Tibial nerve (tissue), 4 donors: ENCODE results near the gene PCMT1. TPM values are rescaled to one million over a fixed set of nuclear protein-coding genes. Genes with fewer than 3 reads are reported as not detected.

ENCODE experiments used
- DNase-seq, 2 donors: peaks; one replicate each; pipeline ENCODE4 v3.0.0-alpha.2; 2019; ENCODE audit warnings: low spot score in 2 of 2
- H3K27ac ChIP-seq, 4 donors: fragments of 200-600 bp; sonication (generic) in 3 of 4; one replicate each; pipeline ENCODE4 v1.5.1; 2017 to 2019; ENCODE audit warnings: mild to moderate bottlenecking in 1 of 4
- H3K27me3 ChIP-seq, 2 donors: fragments of 200-600 bp; sonication (generic) in 1 of 2; one replicate each; pipeline versions ENCODE4 v1.5.1 to v1.6.0; 2017 to 2019
- H3K36me3 ChIP-seq, 3 donors: fragments of 200-600 bp; sonication (generic); one replicate each; pipeline ENCODE4 v1.5.1; 2018 to 2019
- H3K4me1 ChIP-seq, 4 donors: fragments of 200-600 bp; sonication (generic) in 3 of 4; one replicate each; pipeline ENCODE4 v1.5.1; 2017 to 2019
- H3K4me3 ChIP-seq, 4 donors: fragments of 200-600 bp; sonication (generic) in 3 of 4; one replicate each; pipeline ENCODE4 v1.5.1; 2017 to 2019; ENCODE audit warnings: mild to moderate bottlenecking in 1 of 4, moderate library complexity in 1 of 4
- H3K9me3 ChIP-seq, 4 donors: fragments of 200-600 bp; sonication (generic) in 3 of 4; one replicate each; pipeline ENCODE4 v1.5.1; 2017 to 2019
- CTCF ChIP-seq, 5 experiments: fragments of 200-600 bp in 3 of 5; fragments of 450-650 bp in 2 of 5; sonication (generic) in 3 of 5; IDR thresholded peaks; one replicate each; pipeline ENCODE4 v1.5.1; 2016 to 2019; ENCODE audit warnings: antibody characterized with exemption in 5 of 5, mild to moderate bottlenecking in 3 of 5, moderate library complexity in 2 of 5
- EP300 ChIP-seq, 2 donors: sonication (generic); formaldehyde crosslinking; IDR thresholded peaks; one replicate each; pipeline ENCODE4 v1.6.1; 2017; ENCODE audit warnings: antibody characterized with exemption in 2 of 2, mild to moderate bottlenecking in 1 of 2
- POLR2A ChIP-seq, 2 donors: fragments of 450-650 bp; IDR thresholded peaks; one replicate each; pipeline ENCODE4 v1.6.1; 2017; ENCODE audit warnings: antibody characterized with exemption in 2 of 2, mild to moderate bottlenecking in 2 of 2, moderate library complexity in 2 of 2
- whole genome bisulfite sequencing, 2 donors: methylation state at CpG; one replicate each; pipeline ENCODE4 v1.1.5; 2018; 5-methylcytosine and 5-hydroxymethylcytosine counted together
- total RNA-seq, 4 donors: library from RNA; depleted of rRNA; stranded (reverse); fragments of >200 nt; gene quantifications; one replicate each; pipeline ENCODE4 v1.1.0, GENCODE V29; 2016

Gene PCMT1
- 100 to 1,000 TPM in 1 of 4 donors, 10 to 100 TPM in 3; 85.0 to 135 (median 88.5) TPM for total RNA-seq

- peaks cover 0 to 63% (median 19%) of the 10 kb centered on the region in 4 donors for H3K4me1 ChIP-seq
- H3K4me3 ChIP-seq, result peak within 1 kb of the TSS; percentile 66 to 98 (median 82)
- WGBS, 2 donors, result 0% methylated on average over 34 to 42 of the region's 60 CpGs
- H3K27ac ChIP-seq, result peak within 1 kb of the TSS; percentile 81 to 94 (median 84)
- no peaks in the 10 kb centered on the region for H3K36me3 ChIP-seq
- no peaks in the 10 kb centered on the region for H3K9me3 ChIP-seq
- H3K27me3 ChIP-seq, result no peaks in the 10 kb centered on the region
- peak; percentile 70 to 83 for DNase-seq
- TF ChIP-seq POLR2A (IDR thresholded peaks at IDR 0.05) (peak; percentile 33 to 75), CTCF (IDR thresholded peaks at IDR 0.05) (peak in 1 of 5 experiments; percentile 32), EP300 (IDR thresholded peaks at IDR 0.05) (peak; percentile 37 to 92)
Observed at GRCh38 chr6:149749594-149750135, at the start of gene PCMT1. Gene PCMT1, plus strand, starts transcription at chr6:149749741. Its CDS starts 161 bp downstream, at chr6:149749902.

- no peak for TF ChIP-seq POLR2A (IDR thresholded peaks at IDR 0.05)
- H3K4me1 ChIP-seq, result peaks cover 0 to 49% (median 0%) of the 10 kb centered on the region in 4 donors
- H3K9me3 ChIP-seq, result no peaks in the 10 kb centered on the region
Observed at GRCh38 chr6:149701714-149702113, 47.8 kb upstream of the PCMT1 start.

GRCh38 chr6:149711711-149712110 lies 37.8 kb upstream of the PCMT1 start:
- no peak overlapping the region for H3K4me3 ChIP-seq
- peaks cover 3 to 69% (median 11%) of the 10 kb centered on the region in 4 donors for H3K4me1 ChIP-seq
- H3K27ac ChIP-seq, result no peak overlapping the region
- no peak for DNase-seq
- WGBS, 2 donors, result 92 to 98% methylated on average over 5 of the region's 5 CpGs
- no peak for TF ChIP-seq POLR2A (IDR thresholded peaks at IDR 0.05)
- TF ChIP-seq CTCF (IDR thresholded peaks at IDR 0.05), result no peak
- TF ChIP-seq EP300 (IDR thresholded peaks at IDR 0.05), result no peak
- peaks cover 0 to 5% (median 0%) of the 10 kb centered on the region in 3 donors for H3K36me3 ChIP-seq
- no peaks in the 10 kb centered on the region for H3K27me3 ChIP-seq
- H3K9me3 ChIP-seq, result no peaks in the 10 kb centered on the region

More at GRCh38 chr6:149701714-149702113, 47.8 kb upstream of the PCMT1 start:
- H3K36me3 ChIP-seq, result peaks cover 0 to 15% (median 0%) of the 10 kb centered on the region in 3 donors
- no peak overlapping the region for H3K4me3 ChIP-seq
- WGBS, 2 donors, result 56 to 60% methylated on average over 7 of the region's 7 CpGs
- no peak for DNase-seq
- H3K27ac ChIP-seq, result no peak overlapping the region
- no peaks in the 10 kb centered on the region for H3K27me3 ChIP-seq

- H3K4me1 ChIP-seq, result peaks cover 3 to 68% (median 13%) of the 10 kb centered on the region in 4 donors
- WGBS, 2 donors, result 92 to 93% methylated on average over 1 of the region's 1 CpG
- TF ChIP-seq POLR2A (IDR thresholded peaks at IDR 0.05) (no peak), EP300 (IDR thresholded peaks at IDR 0.05) (no peak), CTCF (IDR thresholded peaks at IDR 0.05) (no peak)
Observed at GRCh38 chr6:149714442-149714841, 35.1 kb upstream of the PCMT1 start.

GRCh38 chr6:149716181-149716963 lies 33.2 kb upstream of the PCMT1 start:
- Histone ChIP-seq H3K4me1 (peaks cover 3 to 51% (median 12%) of the 10 kb centered on the region in 4 donors), H3K27ac (peak overlapping the region; percentile 7 to 100 (median 96)), H3K9me3 (no peaks in the 10 kb centered on the region), H3K4me3 (peak overlapping the region in 3 of 4 donors; percentile 70 to 99 (median 99)), H3K36me3 (peaks cover 0 to 5% (median 0%) of the 10 kb centered on the region in 3 donors), H3K27me3 (no peaks in the 10 kb centered on the region)
- no peak for DNase-seq
- TF ChIP-seq EP300 (IDR thresholded peaks at IDR 0.05) (no peak), CTCF (IDR thresholded peaks at IDR 0.05) (no peak), POLR2A (IDR thresholded peaks at IDR 0.05) (no peak)
- 14 to 15% methylated on average over 8 of the region's 8 CpGs for WGBS, 2 donors

More at GRCh38 chr6:149714442-149714841, 35.1 kb upstream of the PCMT1 start:
- Histone ChIP-seq H3K36me3 (peaks cover 0 to 5% (median 0%) of the 10 kb centered on the region in 3 donors), H3K4me3 (no peak overlapping the region), H3K27me3 (no peaks in the 10 kb centered on the region), H3K9me3 (no peaks in the 10 kb centered on the region), H3K27ac (no peak overlapping the region)
- no peak for DNase-seq
